PC-3 (cell line): ENCODE results near the gene MOB2. TPM values are rescaled to one million over a fixed set of nuclear protein-coding genes. Genes with fewer than 3 reads are reported as not detected.

Experiments used
- ATAC-seq: fragments of 200-7000 bp; cut with Tn5 transposase; 2 replicates; pipeline ENCODE4 v1.9.1; 2020; ENCODE audit warnings: mild to moderate bottlenecking, moderate library complexity
- BruUV-seq: library from RNA; stranded (reverse); fragments of 400-500 nt; replicated peaks from 2 replicates; lab custom pipeline; 2021; lab: Mats Ljungman, UMichigan
- CTCF ChIA-PET: fragments of 300-600 bp; sonication (Branson Sonifier 250); formaldehyde crosslinking; loops from one replicate; lab custom pipeline; 2022; ENCODE audit warnings: antibody characterized with exemption; lab: Charles Lee
- POLR2A ChIA-PET: fragments of 300-600 bp; sonication (Branson Sonifier 250); formaldehyde crosslinking; loops from one replicate; lab custom pipeline; 2022; ENCODE audit warnings: antibody characterized with exemption; ENCODE audit not compliant: unreplicated experiment; lab: Charles Lee
- DNase-seq: peaks from one replicate; pipeline ENCODE4 v3.0.0-alpha.2; 2015
- H2AFZ ChIP-seq: fragments of 300-600 bp; sonication (generic); 2 replicates; pipeline ENCODE4 v1.6.0; 2016; ENCODE audit warnings: antibody characterized with exemption, low read length
- H3F3A ChIP-seq: fragments of 300-600 bp; sonication (generic); one replicate; pipeline ENCODE4 v1.6.0; 2017; ENCODE audit warnings: antibody characterized with exemption, low read length, control low read depth, mild to moderate bottlenecking; ENCODE audit not compliant: unreplicated experiment
- H3K27ac ChIP-seq: fragments of 300-600 bp; sonication (generic); 2 replicates; pipeline ENCODE4 v1.5.1; 2016; ENCODE audit warnings: mild to moderate bottlenecking, low read length
- H3K27me3 ChIP-seq: fragments of 300-600 bp; sonication (generic); 2 replicates; pipeline ENCODE4 v1.6.1; 2016; ENCODE audit warnings: low read length, mixed read lengths
- H3K36me3 ChIP-seq: fragments of 300-600 bp; sonication (generic); 2 replicates; pipeline ENCODE4 v1.6.1; 2016; ENCODE audit warnings: low read depth, mixed run types, low read length, mixed read lengths
- H3K4me1 ChIP-seq: fragments of 300-600 bp; sonication (generic); 2 replicates; pipeline ENCODE4 v1.5.1; 2016; ENCODE audit warnings: low read length; ENCODE audit not compliant: insufficient read depth
- H3K4me2 ChIP-seq: fragments of 300-600 bp; sonication (generic); 2 replicates; pipeline ENCODE4 v1.6.0; 2016; ENCODE audit warnings: low read length
- H3K4me3 ChIP-seq: fragments of 300-600 bp; sonication (generic); 2 replicates; pipeline ENCODE4 v1.5.1; 2016; ENCODE audit warnings: mild to moderate bottlenecking, low read length, mixed read lengths
- H3K79me2 ChIP-seq: fragments of 300-600 bp; sonication (generic); 2 replicates; pipeline ENCODE4 v1.6.1; 2017; ENCODE audit warnings: low read length, mixed read lengths
- H3K9ac ChIP-seq: fragments of 300-600 bp; sonication (generic); 2 replicates; pipeline ENCODE4 v1.6.0; 2016; ENCODE audit warnings: mild to moderate bottlenecking, low read length
- H3K9me2 ChIP-seq: fragments of 300-600 bp; sonication (generic); replicated peaks from 2 replicates; pipeline ENCODE4 v1.6.1; 2016; ENCODE audit warnings: mixed run types, low read length, mixed read lengths
- H3K9me3 ChIP-seq: fragments of 300-600 bp; sonication (generic); 2 replicates; pipeline ENCODE4 v1.6.1; 2016; ENCODE audit warnings: low read length, mixed read lengths
- H4K20me1 ChIP-seq: fragments of 300-600 bp; sonication (generic); 2 replicates; pipeline ENCODE4 v1.6.1; 2016; ENCODE audit warnings: low read length, mixed read lengths
- CTCF ChIP-seq: fragments of 300-600 bp; sonication (generic); conservative IDR thresholded peaks from 2 replicates; pipeline ENCODE4 v1.5.1; 2017; ENCODE audit warnings: antibody characterized with exemption, low read depth, mild to moderate bottlenecking, low read length
- EZH2 ChIP-seq: fragments of 300-600 bp; sonication (generic); IDR thresholded peaks from one replicate; pipeline ENCODE4 v1.6.1; 2017; ENCODE audit warnings: antibody characterized with exemption, mild to moderate bottlenecking, low read length; ENCODE audit not compliant: unreplicated experiment
- EZH2phosphoT487 ChIP-seq: fragments of 300-600 bp; sonication (generic); IDR thresholded peaks from 2 replicates; pipeline ENCODE4 v1.6.1; 2018; ENCODE audit warnings: mild to moderate bottlenecking, antibody characterized with exemption, low read length, borderline replicate concordance
- intact Hi-C: fragments of 100-400 bp; cut with micrococcal nuclease; formaldehyde crosslinking; loops from 2 replicates; pipeline ENCODE4 v1.9.0; 2023
- total RNA-seq: library from RNA; depleted of rRNA; stranded (reverse); fragments of >200 nt; gene quantifications from 2 replicates; pipeline ENCODE4 v1.2.3, GENCODE V29; 2014

MOB2 gene
- total RNA-seq, 1 experiment from 2014 or later: 31.0 TPM

GRCh38 chr11:1422981-1423380 lies 63.6 kb downstream of the MOB2 start:
- DNase-seq: no peak
- Histone ChIP-seq H3K4me1 (no peaks in the 10 kb centered on the region), H3K9me2 (no peaks in the 10 kb centered on the region), H3K4me3 (no peak overlapping the region), H2AFZ (no peak overlapping the region), H3K36me3 (no peaks in the 10 kb centered on the region), H3F3A (no peaks in the 10 kb centered on the region), H3K9ac (no peak overlapping the region), H3K27ac (no peak overlapping the region), H3K79me2 (no peaks in the 10 kb centered on the region), H3K4me2 (no peak overlapping the region), H4K20me1 (no peaks in the 10 kb centered on the region), H3K27me3 (no peaks in the 10 kb centered on the region), H3K9me3 (no peaks in the 10 kb centered on the region)
- POLR2A ChIA-PET: no interaction called here
- no peak for TF ChIP-seq EZH2
- no peak for TF ChIP-seq CTCF
- no peak for TF ChIP-seq EZH2phosphoT487
- intact Hi-C loops: no loop called here
- no peak for ATAC-seq
- CTCF ChIA-PET: no interaction called here
- no TSS peak for BruUV-seq

- no peaks in the 10 kb centered on the region for H3K4me1 ChIP-seq
- TF ChIP-seq CTCF: no peak
- TF ChIP-seq EZH2: no peak
- TF ChIP-seq EZH2phosphoT487: no peak
- no peak overlapping the region for H3K9ac ChIP-seq
- peak; percentile 64 for ATAC-seq
- no peak overlapping the region for H3K4me3 ChIP-seq
- H3K27me3 ChIP-seq: no peaks in the 10 kb centered on the region
- no peaks in the 10 kb centered on the region for H3K9me2 ChIP-seq
- H3K36me3 ChIP-seq: no peaks in the 10 kb centered on the region
- no TSS peak for BruUV-seq
- no peaks in the 10 kb centered on the region for H3F3A ChIP-seq
- H3K4me2 ChIP-seq: no peak overlapping the region
- H3K79me2 ChIP-seq: no peaks in the 10 kb centered on the region
- intact Hi-C loops: no loop called here
- H3K9me3 ChIP-seq: no peaks in the 10 kb centered on the region
- ChIA-PET CTCF (no interaction called here), POLR2A (no interaction called here)
- H2AFZ ChIP-seq: no peak overlapping the region
- DNase-seq: peak; percentile 7
- no peak overlapping the region for H3K27ac ChIP-seq
- H4K20me1 ChIP-seq: no peaks in the 10 kb centered on the region
Observed at GRCh38 chr11:1422481-1422880, 64.1 kb downstream of the MOB2 start.

- DNase-seq: no peak
- H3K9me2 ChIP-seq: no peaks in the 10 kb centered on the region
- no peak overlapping the region for H3K27ac ChIP-seq
- H2AFZ ChIP-seq: no peak overlapping the region
- H3K36me3 ChIP-seq: no peaks in the 10 kb centered on the region
- no peak overlapping the region for H3K4me3 ChIP-seq
- no peaks in the 10 kb centered on the region for H3K27me3 ChIP-seq
- no peak for TF ChIP-seq CTCF
- no peak for TF ChIP-seq EZH2
- TF ChIP-seq EZH2phosphoT487: no peak
- no TSS peak for BruUV-seq
- no peaks in the 10 kb centered on the region for H3K4me1 ChIP-seq
- no peak overlapping the region for H3K9ac ChIP-seq
- H3K4me2 ChIP-seq: no peak overlapping the region
- ChIA-PET CTCF (no interaction called here), POLR2A (no interaction called here)
- intact Hi-C loops: no loop called here
- 0 out of 2 replicates have a peak, but pooled peaks cover 4% of the 10 kb centered on the region for H3K9me3 ChIP-seq
- H3F3A ChIP-seq: no peaks in the 10 kb centered on the region
- no peaks in the 10 kb centered on the region for H4K20me1 ChIP-seq
- H3K79me2 ChIP-seq: no peaks in the 10 kb centered on the region
- ATAC-seq: no peak
Observed at GRCh38 chr11:1421291-1421690, 65.3 kb downstream of the MOB2 start.
